LNCAP (cell line): Measurements from ENCODE around the gene GSC2.

Experiments
- CTCF ChIP-seq: fragments of 450-650 bp; IDR thresholded peaks from 2 replicates; pipeline ENCODE4 v1.5.1; 2017; ENCODE audit warnings: mild to moderate bottlenecking

The GSC2 gene

DNA sequence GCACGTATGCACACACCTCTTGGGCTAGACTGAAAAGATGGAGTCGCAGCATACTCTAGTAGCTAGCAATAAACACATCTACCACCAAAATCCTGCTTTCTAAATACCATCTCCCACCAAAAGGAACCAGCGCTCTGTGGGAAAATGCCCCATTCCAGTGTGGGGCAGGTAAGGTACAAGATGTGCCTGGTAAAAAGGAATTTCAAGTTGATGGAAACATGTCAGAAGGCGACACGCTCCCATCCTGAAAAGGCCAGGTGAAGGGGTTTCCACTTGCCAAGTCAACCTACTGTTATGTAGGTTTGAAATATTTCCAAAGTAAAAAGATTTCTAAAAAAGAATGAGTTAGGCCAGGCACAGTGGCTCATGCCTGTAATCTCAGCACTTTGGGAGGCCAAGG, 36.7 kb downstream of the GSC2 start:
- TF ChIP-seq CTCF: no peak

GRCh38 chr22:19111584-19111983, 38.5 kb downstream of the GSC2 start:
- no peak for TF ChIP-seq CTCF

DNA sequence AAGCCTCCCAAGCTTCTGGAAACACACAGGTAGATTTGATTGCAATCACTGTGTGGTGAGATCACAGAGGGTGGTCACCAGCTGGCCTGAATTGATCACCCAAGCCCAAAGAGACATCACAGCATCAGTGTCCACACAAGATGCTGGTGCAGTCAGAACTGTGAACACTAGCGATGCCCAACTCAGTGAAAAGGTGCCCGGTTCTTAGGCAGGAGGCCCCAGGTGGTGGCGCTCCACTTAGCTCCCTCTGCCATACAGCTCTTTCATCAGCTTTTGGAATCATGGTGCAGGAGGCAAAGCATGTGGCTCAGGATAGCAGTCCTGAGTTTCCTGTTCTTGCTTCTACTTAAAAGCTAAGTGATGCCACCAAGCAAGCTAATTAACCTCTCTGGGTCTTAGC, 39.0 kb downstream of the GSC2 start:
- TF ChIP-seq CTCF: no peak

- no peak for TF ChIP-seq CTCF
Measured at GRCh38 chr22:19110646-19111045, 39.4 kb downstream of the GSC2 start.

- TF ChIP-seq CTCF: no peak
Measured at GRCh38 chr22:19110064-19110458, 40.0 kb downstream of the GSC2 start.

- no peak for TF ChIP-seq CTCF
Measured at GRCh38 chr22:19109198-19110063, 40.7 kb downstream of the GSC2 start.

GRCh38 chr22:19108807-19109197, 41.3 kb downstream of the GSC2 start:
- TF ChIP-seq CTCF: no peak

- no peak for TF ChIP-seq CTCF
Measured at GRCh38 chr22:19107730-19108074, 42.4 kb downstream of the GSC2 start.
